Fibroblast of lung (primary cell): Measurements from ENCODE around the gene SLC8A3. TPM values are rescaled to one million over a fixed set of nuclear protein-coding genes. Genes with fewer than 3 reads are reported as not detected.

Experiments used
- DNase-seq, 2 donors: peaks; one replicate each; pipeline versions ENCODE4 v3.0.0 to v3.0.0-alpha.2; 2010; ENCODE audit warnings: low read depth in 2 of 2
- H2AFZ ChIP-seq: 2 replicates; pipeline ENCODE4 v1.5.1; 2012; ENCODE audit warnings: low read length, control low read depth, inconsistent platforms
- H3K27ac ChIP-seq: 2 replicates; pipeline ENCODE4 v1.5.1; 2011; ENCODE audit warnings: low read length, control low read depth; ENCODE audit not compliant: insufficient read depth
- H3K27me3 ChIP-seq: 2 replicates; pipeline ENCODE4 v1.5.1; 2011; ENCODE audit warnings: mild to moderate bottlenecking, low read length; ENCODE audit not compliant: control insufficient read depth, insufficient read depth
- H3K36me3 ChIP-seq: 2 replicates; pipeline ENCODE4 v1.5.1; 2011; ENCODE audit warnings: low read length; ENCODE audit not compliant: control insufficient read depth, insufficient read depth
- H3K4me1 ChIP-seq: 2 replicates; pipeline ENCODE4 v1.5.1; 2011; ENCODE audit warnings: low read length; ENCODE audit not compliant: control insufficient read depth, insufficient read depth; ENCODE audit errors: extremely low read depth
- H3K4me2 ChIP-seq: 2 replicates; pipeline ENCODE4 v1.5.1; 2011; ENCODE audit warnings: low read length, control low read depth; ENCODE audit not compliant: insufficient read depth; ENCODE audit errors: extremely low read depth
- H3K4me3 ChIP-seq, 4 experiments: fragments of 200-600 bp in 1 of 4; sonication (generic) in 1 of 4; replicated peaks in 1 of 4; 2 replicates each; pipeline ENCODE4 v1.5.1; 2011 to 2016; ENCODE audit warnings: low read length in 4 of 4, low read depth in 3 of 4, mild to moderate bottlenecking in 3 of 4, control low read depth in 2 of 4, inconsistent platforms in 1 of 4, mixed read lengths in 1 of 4; ENCODE audit not compliant: insufficient read depth in 1 of 4; ENCODE audit errors: control extremely low read depth in 1 of 4
- H3K79me2 ChIP-seq: 2 replicates; pipeline ENCODE4 v1.5.1; 2012; ENCODE audit warnings: mild to moderate bottlenecking, low read length, inconsistent platforms; ENCODE audit not compliant: control insufficient read depth, insufficient read depth
- H3K9ac ChIP-seq: 2 replicates; pipeline ENCODE4 v1.5.1; 2011; ENCODE audit warnings: mild to moderate bottlenecking, low read length, control low read depth; ENCODE audit not compliant: insufficient read depth
- H3K9me3 ChIP-seq: 2 replicates; pipeline ENCODE4 v1.5.1; 2012; ENCODE audit warnings: low read depth, low read length; ENCODE audit not compliant: control insufficient read depth, insufficient read depth
- H4K20me1 ChIP-seq: 2 replicates; pipeline ENCODE4 v1.5.1; 2011; ENCODE audit warnings: low read length; ENCODE audit not compliant: control insufficient read depth, insufficient read depth; ENCODE audit errors: extremely low read depth
- EZH2 ChIP-seq: IDR thresholded peaks from 2 replicates; pipeline ENCODE4 v1.5.1; 2012; ENCODE audit warnings: low read length, control low read depth, mild to moderate bottlenecking; ENCODE audit errors: missing control alignments
- polyA plus RNA-seq, 2 donors: library from polyadenylated mRNA; depleted of rRNA in 1 of 2; stranded (reverse) in 1 of 2; unstranded in 1 of 2; fragments of >200 nt; gene quantifications; 2 replicates each; pipeline ENCODE4 v1.2.1, GENCODE V29; 2011 to 2012; ENCODE audit warnings: missing spikeins in 1 of 2
- total RNA-seq: library from RNA; depleted of rRNA; stranded (reverse); fragments of >200 nt; gene quantifications from 2 replicates; pipeline ENCODE4 v1.2.1, GENCODE V29; 2014
- TF ChIP-seq, protein P1 (sequence below), 2 donors: IDR thresholded peaks in 1 of 2; conservative IDR thresholded peaks in 1 of 2; 1 replicate in 1 of 2; 2 replicates in 1 of 2; pipeline ENCODE4 v1.5.1; 2011 to 2012; ENCODE audit warnings: low read length in 2 of 2, control low read depth in 1 of 2, inconsistent platforms in 1 of 2, low read depth in 1 of 2, mild to moderate bottlenecking in 1 of 2

The SLC8A3 gene
- total and polyA plus RNA-seq, 2 donors (not counting 1 experiment from before 2014, with no cell fraction given), result under 0.01 to 0.03 TPM

- Histone ChIP-seq H3K27ac (no peak overlapping the region), H3K79me2 (no peaks in the 10 kb centered on the region), H3K4me2 (no peak overlapping the region), H3K36me3 (no peaks in the 10 kb centered on the region), H3K4me3 (peak overlapping the region in 1 of 4 experiments; percentile 30), H3K4me1 (no peaks in the 10 kb centered on the region), H2AFZ (no peak overlapping the region), H3K9me3 (no peaks in the 10 kb centered on the region), H3K27me3 (no peaks in the 10 kb centered on the region), H3K9ac (no peak overlapping the region), H4K20me1 (no peaks in the 10 kb centered on the region)
- DNase-seq, result peak; percentile 16 to 74
- TF ChIP-seq, protein P1, sequence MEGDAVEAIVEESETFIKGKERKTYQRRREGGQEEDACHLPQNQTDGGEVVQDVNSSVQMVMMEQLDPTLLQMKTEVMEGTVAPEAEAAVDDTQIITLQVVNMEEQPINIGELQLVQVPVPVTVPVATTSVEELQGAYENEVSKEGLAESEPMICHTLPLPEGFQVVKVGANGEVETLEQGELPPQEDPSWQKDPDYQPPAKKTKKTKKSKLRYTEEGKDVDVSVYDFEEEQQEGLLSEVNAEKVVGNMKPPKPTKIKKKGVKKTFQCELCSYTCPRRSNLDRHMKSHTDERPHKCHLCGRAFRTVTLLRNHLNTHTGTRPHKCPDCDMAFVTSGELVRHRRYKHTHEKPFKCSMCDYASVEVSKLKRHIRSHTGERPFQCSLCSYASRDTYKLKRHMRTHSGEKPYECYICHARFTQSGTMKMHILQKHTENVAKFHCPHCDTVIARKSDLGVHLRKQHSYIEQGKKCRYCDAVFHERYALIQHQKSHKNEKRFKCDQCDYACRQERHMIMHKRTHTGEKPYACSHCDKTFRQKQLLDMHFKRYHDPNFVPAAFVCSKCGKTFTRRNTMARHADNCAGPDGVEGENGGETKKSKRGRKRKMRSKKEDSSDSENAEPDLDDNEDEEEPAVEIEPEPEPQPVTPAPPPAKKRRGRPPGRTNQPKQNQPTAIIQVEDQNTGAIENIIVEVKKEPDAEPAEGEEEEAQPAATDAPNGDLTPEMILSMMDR (conservative IDR thresholded peaks at IDR 0.05 in 1 of 2, IDR thresholded peaks at IDR 0.05 in 1 of 2; ENCODE audit: low read depth in 1 of 2, low read length in 2 of 2), result no peak
- TF ChIP-seq EZH2, result no peak
Measured at GRCh38 chr14:70018713-70019211, 170.0 kb downstream of the SLC8A3 start.

DNA sequence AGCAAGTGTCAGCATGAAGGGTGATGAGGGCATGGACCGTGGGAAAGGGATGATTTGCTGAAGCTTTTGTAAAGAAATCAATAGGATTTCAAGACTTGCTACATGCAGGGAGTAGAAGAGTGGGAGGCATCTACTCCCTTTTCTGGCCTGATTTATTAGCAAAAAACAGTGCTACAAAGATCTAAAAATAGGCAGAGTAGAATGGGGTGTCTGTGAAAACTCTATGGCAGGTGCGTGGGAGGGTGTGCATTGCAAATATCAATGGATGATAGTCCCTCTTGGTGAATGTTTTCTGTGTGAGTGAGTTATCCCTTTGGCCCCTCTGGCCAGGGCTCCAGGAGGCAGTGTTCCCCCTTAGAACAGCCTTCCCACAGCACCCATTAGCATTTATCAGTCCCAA, 170.5 kb downstream of the SLC8A3 start:
- DNase-seq, result no peak
- TF ChIP-seq EZH2, result no peak
- TF ChIP-seq, protein P1 (conservative IDR thresholded peaks at IDR 0.05 in 1 of 2, IDR thresholded peaks at IDR 0.05 in 1 of 2; ENCODE audit: low read depth in 1 of 2, low read length in 2 of 2), result no peak
- H3K4me3 ChIP-seq, result no peak overlapping the region
- no peaks in the 10 kb centered on the region for H4K20me1 ChIP-seq
- no peak overlapping the region for H2AFZ ChIP-seq
- H3K9me3 ChIP-seq, result no peaks in the 10 kb centered on the region
- no peaks in the 10 kb centered on the region for H3K79me2 ChIP-seq
- H3K27ac ChIP-seq, result no peak overlapping the region
- H3K27me3 ChIP-seq, result no peaks in the 10 kb centered on the region
- H3K4me2 ChIP-seq, result no peak overlapping the region
- H3K36me3 ChIP-seq, result no peaks in the 10 kb centered on the region
- H3K9ac ChIP-seq, result no peak overlapping the region
- H3K4me1 ChIP-seq, result no peaks in the 10 kb centered on the region

DNA sequence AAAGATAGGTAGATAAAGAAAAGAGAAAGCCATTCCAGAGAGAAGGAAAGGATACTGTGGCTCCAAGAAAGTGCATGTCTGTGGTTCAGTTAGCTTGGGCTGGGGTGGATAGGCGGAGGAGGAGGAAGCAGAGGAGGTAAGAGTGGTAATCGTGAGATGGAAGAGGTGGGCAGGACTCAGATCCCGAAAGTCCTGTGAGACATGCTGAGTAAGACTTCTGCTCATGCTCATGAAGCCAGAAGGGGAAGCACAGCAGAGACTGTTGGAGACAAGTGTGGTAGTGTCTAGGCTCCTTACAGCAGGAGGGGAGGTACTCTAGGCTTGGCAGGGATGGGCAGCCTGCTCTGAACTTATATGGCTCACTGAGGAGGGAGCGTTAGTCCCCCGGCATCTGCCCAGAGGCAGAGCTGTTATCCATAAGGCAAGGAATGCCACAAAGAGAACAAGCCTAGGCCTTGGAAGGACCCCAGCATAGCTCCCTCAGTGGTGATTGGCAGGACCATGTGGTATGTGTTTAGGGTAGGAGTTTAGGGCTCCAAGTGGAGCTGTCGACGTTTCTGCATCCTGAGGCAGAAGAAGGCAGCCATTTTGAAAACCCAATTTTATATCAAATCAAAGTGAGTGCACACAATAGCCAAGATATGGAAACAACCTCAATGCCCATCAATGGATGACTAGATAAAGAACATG, 174.2 kb downstream of the SLC8A3 start:
- TF ChIP-seq, protein P1 (conservative IDR thresholded peaks at IDR 0.05 in 1 of 2, IDR thresholded peaks at IDR 0.05 in 1 of 2; ENCODE audit: low read depth in 1 of 2, low read length in 2 of 2), result no peak
- TF ChIP-seq EZH2, result no peak
- H2AFZ ChIP-seq, result no peak overlapping the region
- DNase-seq, result no peak

More for the DNA sequence above, 174.2 kb downstream of the SLC8A3 start:
- Histone ChIP-seq H3K79me2 (no peaks in the 10 kb centered on the region), H3K9ac (no peak overlapping the region), H3K4me2 (no peak overlapping the region), H3K4me1 (no peaks in the 10 kb centered on the region), H3K36me3 (no peaks in the 10 kb centered on the region), H4K20me1 (no peaks in the 10 kb centered on the region), H3K27me3 (no peaks in the 10 kb centered on the region), H3K27ac (no peak overlapping the region), H3K9me3 (no peaks in the 10 kb centered on the region), H3K4me3 (no peak overlapping the region)
